MM.1S (cell line): Measurements from ENCODE around the gene SOCS4.

Source experiments
- EZH2 ChIP-seq: fragments of 300-600 bp; sonication (generic); optimal IDR thresholded peaks from 2 replicates; pipeline ENCODE3; 2017; ENCODE audit warnings: low read depth, mild to moderate bottlenecking, antibody characterized with exemption, low read length, mixed read lengths
- EZH2phosphoT487 ChIP-seq: fragments of 300-600 bp; sonication (generic); IDR thresholded peaks from 2 replicates; pipeline ENCODE4 v1.6.1; 2018; ENCODE audit warnings: antibody characterized with exemption, low read length
- TF ChIP-seq, protein P1 (sequence below): fragments of 300-600 bp; sonication (generic); IDR thresholded peaks from 2 replicates; pipeline ENCODE4 v1.5.1; 2016; ENCODE audit warnings: antibody characterized with exemption, low read length, mixed read lengths

- TF ChIP-seq, protein P1, sequence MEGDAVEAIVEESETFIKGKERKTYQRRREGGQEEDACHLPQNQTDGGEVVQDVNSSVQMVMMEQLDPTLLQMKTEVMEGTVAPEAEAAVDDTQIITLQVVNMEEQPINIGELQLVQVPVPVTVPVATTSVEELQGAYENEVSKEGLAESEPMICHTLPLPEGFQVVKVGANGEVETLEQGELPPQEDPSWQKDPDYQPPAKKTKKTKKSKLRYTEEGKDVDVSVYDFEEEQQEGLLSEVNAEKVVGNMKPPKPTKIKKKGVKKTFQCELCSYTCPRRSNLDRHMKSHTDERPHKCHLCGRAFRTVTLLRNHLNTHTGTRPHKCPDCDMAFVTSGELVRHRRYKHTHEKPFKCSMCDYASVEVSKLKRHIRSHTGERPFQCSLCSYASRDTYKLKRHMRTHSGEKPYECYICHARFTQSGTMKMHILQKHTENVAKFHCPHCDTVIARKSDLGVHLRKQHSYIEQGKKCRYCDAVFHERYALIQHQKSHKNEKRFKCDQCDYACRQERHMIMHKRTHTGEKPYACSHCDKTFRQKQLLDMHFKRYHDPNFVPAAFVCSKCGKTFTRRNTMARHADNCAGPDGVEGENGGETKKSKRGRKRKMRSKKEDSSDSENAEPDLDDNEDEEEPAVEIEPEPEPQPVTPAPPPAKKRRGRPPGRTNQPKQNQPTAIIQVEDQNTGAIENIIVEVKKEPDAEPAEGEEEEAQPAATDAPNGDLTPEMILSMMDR = no peak
- no peak for TF ChIP-seq EZH2phosphoT487
- TF ChIP-seq EZH2 = no peak
These were observed 48.0 kb upstream of the SOCS4 start for GRCh38 chr14:54979039-54979438.
